Glutamatergic neuron (in vitro differentiated cells): Measurements from ENCODE around the gene GNAI3. TPM values are rescaled to one million over a fixed set of nuclear protein-coding genes. Genes with fewer than 3 reads are reported as not detected.

Source experiments
- DNase-seq: peaks from one replicate; pipeline ENCODE4 v3.0.0; 2022
- H3K27ac Mint-ChIP-seq: one replicate; pipeline ENCODE4 v1.8.0; 2020; ENCODE audit warnings: mild to moderate bottlenecking, mixed read lengths, inconsistent platforms; ENCODE audit not compliant: unreplicated experiment
- H3K27me3 Mint-ChIP-seq: one replicate; pipeline ENCODE4 v1.8.0; 2020; ENCODE audit warnings: mild to moderate bottlenecking, moderate library complexity, mixed read lengths, inconsistent platforms; ENCODE audit not compliant: unreplicated experiment
- H3K36me3 Mint-ChIP-seq: one replicate; pipeline ENCODE4 v1.8.0; 2020; ENCODE audit warnings: mild to moderate bottlenecking, mixed read lengths, inconsistent platforms; ENCODE audit not compliant: unreplicated experiment
- H3K4me1 Mint-ChIP-seq: one replicate; pipeline ENCODE4 v1.8.0; 2020; ENCODE audit warnings: mild to moderate bottlenecking, low read depth, mixed read lengths, inconsistent platforms; ENCODE audit not compliant: unreplicated experiment
- H3K4me3 Mint-ChIP-seq: one replicate; pipeline ENCODE4 v1.8.0; 2020; ENCODE audit warnings: mild to moderate bottlenecking, mixed read lengths, inconsistent platforms; ENCODE audit not compliant: unreplicated experiment
- H3K9me3 Mint-ChIP-seq: one replicate; pipeline ENCODE4 v1.8.0; 2020; ENCODE audit warnings: mild to moderate bottlenecking, moderate library complexity, mixed read lengths, inconsistent platforms; ENCODE audit not compliant: unreplicated experiment
- CTCF ChIP-seq: fragments of 200-600 bp; sonication (generic); IDR thresholded peaks from one replicate; pipeline ENCODE4 v1.5.0; 2021; ENCODE audit not compliant: partially characterized antibody, unreplicated experiment
- total RNA-seq: library from RNA; stranded (reverse); fragmentation: NEBNext Ultra II Directional; extraction: Animal tissue kit (Norgen Biotek cat#: 25700); gene quantifications from one replicate; pipeline ENCODE4 v1.2.1, GENCODE V29; 2021; ENCODE audit not compliant: unreplicated experiment

Gene GNAI3
- total RNA-seq, 1 donor from 2014 or later: 13.8 TPM

GRCh38 chr1:109501644-109502363, 46.6 kb upstream of the GNAI3 start:
- Mint-ChIP-seq H3K9me3 (peaks cover 11% of the 10 kb centered on the region), H3K4me1 (peaks cover 41% of the 10 kb centered on the region), H3K4me3 (peak overlapping the region; percentile 11), H3K36me3 (no peaks in the 10 kb centered on the region), H3K27ac (peak overlapping the region; percentile 33), H3K27me3 (peaks cover 9% of the 10 kb centered on the region)
- DNase-seq: no peak
- TF ChIP-seq CTCF: no peak

GRCh38 chr1:109502364-109502851, 46.0 kb upstream of the GNAI3 start:
- no peak for DNase-seq
- no peak for TF ChIP-seq CTCF
- H3K36me3 Mint-ChIP-seq: no peaks in the 10 kb centered on the region
- no peak overlapping the region for H3K4me3 Mint-ChIP-seq
- peaks cover 11% of the 10 kb centered on the region for H3K9me3 Mint-ChIP-seq
- peaks cover 11% of the 10 kb centered on the region for H3K27me3 Mint-ChIP-seq
- H3K27ac Mint-ChIP-seq: no peak overlapping the region
- H3K4me1 Mint-ChIP-seq: peaks cover 40% of the 10 kb centered on the region

GRCh38 chr1:109503935-109504334, 44.5 kb upstream of the GNAI3 start:
- Mint-ChIP-seq H3K27me3 (peaks cover 14% of the 10 kb centered on the region), H3K9me3 (peaks cover 11% of the 10 kb centered on the region), H3K4me3 (no peak overlapping the region), H3K36me3 (peaks cover 6% of the 10 kb centered on the region), H3K4me1 (peaks cover 31% of the 10 kb centered on the region), H3K27ac (no peak overlapping the region)
- no peak for DNase-seq
- no peak for TF ChIP-seq CTCF

GRCh38 chr1:109504974-109505373, 43.4 kb upstream of the GNAI3 start:
- Mint-ChIP-seq H3K36me3 (peaks cover 6% of the 10 kb centered on the region), H3K4me1 (peaks cover 25% of the 10 kb centered on the region), H3K4me3 (no peak overlapping the region), H3K27ac (no peak overlapping the region), H3K9me3 (peaks cover 13% of the 10 kb centered on the region), H3K27me3 (peaks cover 15% of the 10 kb centered on the region)
- no peak for TF ChIP-seq CTCF
- no peak for DNase-seq
